Osteoblast (primary cell): Measurements from ENCODE around the gene TMEM212. TPM values are rescaled to one million over a fixed set of nuclear protein-coding genes. Genes with fewer than 3 reads are reported as not detected.
A peak's percentile ranks its signal among the peaks of the same experiment; 100 is the strongest.

ENCODE experiments used
- DNase-seq: peaks from one replicate; pipeline ENCODE4 v3.0.0; 2011; ENCODE audit warnings: low spot score, mixed read lengths; ENCODE audit not compliant: insufficient read length; ENCODE audit errors: missing footprints
- H2AFZ ChIP-seq: 2 replicates; pipeline ENCODE4 v1.6.0; 2011; ENCODE audit warnings: mild to moderate bottlenecking, low read length
- H3K27ac ChIP-seq: 2 replicates; pipeline ENCODE4 v1.5.1; 2011; ENCODE audit warnings: mild to moderate bottlenecking, low read depth, low read length, moderate library complexity
- H3K27me3 ChIP-seq: 2 replicates; pipeline ENCODE4 v1.6.0; 2012; ENCODE audit warnings: mild to moderate bottlenecking, control low read depth, inconsistent platforms, low read length, moderate library complexity; ENCODE audit not compliant: insufficient read depth
- H3K36me3 ChIP-seq: 2 replicates; pipeline ENCODE4 v1.5.1; 2011; ENCODE audit warnings: mild to moderate bottlenecking, low read length, control low read depth, moderate library complexity; ENCODE audit not compliant: insufficient read depth
- H3K4me1 ChIP-seq: 2 replicates; pipeline ENCODE4 v1.5.1; 2011; ENCODE audit warnings: mild to moderate bottlenecking, low read length, control low read depth, moderate library complexity; ENCODE audit not compliant: insufficient read depth
- H3K4me2 ChIP-seq: 2 replicates; pipeline ENCODE4 v1.6.0; 2011; ENCODE audit warnings: mild to moderate bottlenecking, low read length; ENCODE audit not compliant: insufficient read depth
- H3K4me3 ChIP-seq: fragments of 200-600 bp; sonication (generic); 3 replicates; pipeline ENCODE4 v1.5.1; 2012; ENCODE audit warnings: mild to moderate bottlenecking, low read length, inconsistent platforms; ENCODE audit not compliant: insufficient read depth
- H3K79me2 ChIP-seq: 2 replicates; pipeline ENCODE4 v1.6.0; 2012; ENCODE audit warnings: mild to moderate bottlenecking, low read length, control low read depth, inconsistent platforms; ENCODE audit not compliant: insufficient read depth
- H3K9me3 ChIP-seq: 2 replicates; pipeline ENCODE4 v1.5.1; 2011; ENCODE audit warnings: low read depth, low read length, control low read depth
- H4K20me1 ChIP-seq: 2 replicates; pipeline ENCODE4 v1.6.0; 2012; ENCODE audit warnings: mild to moderate bottlenecking, low read length, control low read depth; ENCODE audit not compliant: insufficient read depth
- CTCF ChIP-seq: IDR thresholded peaks from 2 replicates; pipeline ENCODE4 v1.5.1; 2011; ENCODE audit warnings: mild to moderate bottlenecking, low read depth, low read length, moderate library complexity; ENCODE audit errors: extremely low read depth
- total RNA-seq: library from RNA; depleted of rRNA; stranded (reverse); fragments of >200 nt; gene quantifications from 2 replicates; pipeline ENCODE4 v1.2.3, GENCODE V29; 2012

Gene TMEM212
- total RNA-seq, 1 donor, result not detected

- peak; percentile 84 for DNase-seq
- Histone ChIP-seq H4K20me1 (no peaks in the 10 kb centered on the region), H3K9me3 (no peaks in the 10 kb centered on the region), H3K27me3 (no peaks in the 10 kb centered on the region), H3K4me2 (peak overlapping the region; percentile 65), H3K79me2 (no peaks in the 10 kb centered on the region), H3K27ac (peak overlapping the region; percentile 97), H2AFZ (no peak overlapping the region), H3K4me1 (peaks cover 58% of the 10 kb centered on the region), H3K4me3 (no peak overlapping the region), H3K36me3 (no peaks in the 10 kb centered on the region)
- TF ChIP-seq CTCF, result no peak
Measured at GRCh38 chr3:171874251-171874681, 31.1 kb downstream of the TMEM212 start.

GRCh38 chr3:171874879-171875278, 31.7 kb downstream of the TMEM212 start:
- H3K4me1 ChIP-seq, result peaks cover 58% of the 10 kb centered on the region
- H3K27me3 ChIP-seq, result no peaks in the 10 kb centered on the region
- no peaks in the 10 kb centered on the region for H3K9me3 ChIP-seq
- no peak for DNase-seq
- H3K36me3 ChIP-seq, result no peaks in the 10 kb centered on the region
- H3K4me2 ChIP-seq, result peak overlapping the region; percentile 64
- no peak overlapping the region for H2AFZ ChIP-seq
- TF ChIP-seq CTCF, result no peak
- H3K27ac ChIP-seq, result peak overlapping the region; percentile 97
- H3K4me3 ChIP-seq, result peak overlapping the region; percentile 0
- no peaks in the 10 kb centered on the region for H4K20me1 ChIP-seq
- H3K79me2 ChIP-seq, result no peaks in the 10 kb centered on the region

- Histone ChIP-seq H3K36me3 (no peaks in the 10 kb centered on the region), H2AFZ (no peak overlapping the region), H3K4me3 (peak overlapping the region; percentile 0), H3K4me1 (peaks cover 58% of the 10 kb centered on the region), H3K9me3 (no peaks in the 10 kb centered on the region), H3K27me3 (no peaks in the 10 kb centered on the region), H3K27ac (peak overlapping the region; percentile 97), H3K4me2 (peak overlapping the region; percentile 79), H3K79me2 (no peaks in the 10 kb centered on the region), H4K20me1 (no peaks in the 10 kb centered on the region)
- peak; percentile 55 for DNase-seq
- TF ChIP-seq CTCF, result no peak
Measured at GRCh38 chr3:171875923-171876412, 32.8 kb downstream of the TMEM212 start.

- H3K27ac ChIP-seq, result peak overlapping the region; percentile 97
- no peaks in the 10 kb centered on the region for H3K79me2 ChIP-seq
- peaks cover 58% of the 10 kb centered on the region for H3K4me1 ChIP-seq
- peak; percentile 43 for DNase-seq
- H2AFZ ChIP-seq, result no peak overlapping the region
- H3K4me2 ChIP-seq, result peak overlapping the region; percentile 79
- no peaks in the 10 kb centered on the region for H4K20me1 ChIP-seq
- no peaks in the 10 kb centered on the region for H3K36me3 ChIP-seq
- no peaks in the 10 kb centered on the region for H3K27me3 ChIP-seq
- peak overlapping the region; percentile 45 for H3K4me3 ChIP-seq
- TF ChIP-seq CTCF, result no peak
- no peaks in the 10 kb centered on the region for H3K9me3 ChIP-seq
Measured at GRCh38 chr3:171876680-171877147, 33.6 kb downstream of the TMEM212 start.
